Lower leg skin (tissue), 3 donors: ENCODE measurements around the gene ARHGAP25.

ENCODE experiments used
- CTCF ChIP-seq, 3 donors: fragments of 450-650 bp; IDR thresholded peaks; one replicate each; pipeline ENCODE4 v1.5.1; 2016; ENCODE audit warnings: antibody characterized with exemption in 3 of 3, mild to moderate bottlenecking in 3 of 3, moderate library complexity in 2 of 3
- POLR2A ChIP-seq, 2 donors: fragments of 450-650 bp; IDR thresholded peaks; one replicate each; pipeline ENCODE4 v1.6.1; 2016 to 2017; ENCODE audit warnings: antibody characterized with exemption in 2 of 2, mild to moderate bottlenecking in 1 of 2, moderate library complexity in 1 of 2

GRCh38 chr2:68715353-68716041 lies 19.1 kb upstream of the ARHGAP25 start:
- TF ChIP-seq CTCF (IDR thresholded peaks at IDR 0.05) (no peak), POLR2A (IDR thresholded peaks at IDR 0.05) (no peak)
